A673 (cell line): Measurements from ENCODE around the gene FEV. TPM values are rescaled to one million over a fixed set of nuclear protein-coding genes. Genes with fewer than 3 reads are reported as not detected.

Experiments used
- BruUV-seq: library from RNA; stranded (reverse); fragments of 400-500 nt; replicated peaks from 2 replicates; lab custom pipeline; 2021; lab: Mats Ljungman, UMichigan
- CTCF ChIA-PET: fragments of 300-600 bp; sonication (Branson Sonifier 250); formaldehyde crosslinking; loops from one replicate; lab custom pipeline; 2022; ENCODE audit warnings: antibody characterized with exemption; lab: Charles Lee
- POLR2A ChIA-PET: fragments of 300-600 bp; sonication (Branson Sonifier 250); formaldehyde crosslinking; loops from one replicate; lab custom pipeline; 2022; ENCODE audit warnings: antibody characterized with exemption; ENCODE audit not compliant: low non-redundant PET; lab: Charles Lee
- DNase-seq: peaks from one replicate; pipeline ENCODE4 v3.0.0-alpha.2; 2015; ENCODE audit warnings: low spot score
- H3K27ac ChIP-seq: fragments of 200-600 bp; sonication (generic); 2 replicates; pipeline ENCODE4 v1.5.1; 2016; ENCODE audit warnings: mixed run types, low read depth, mild to moderate bottlenecking, mixed read lengths, antibody characterized with exemption, low read length; ENCODE audit not compliant: poor library complexity, severe bottlenecking
- H3K27me3 ChIP-seq: fragments of 200-600 bp; sonication (generic); replicated peaks from 2 replicates; pipeline ENCODE4 v1.6.1; 2017; ENCODE audit warnings: mixed run types, low read depth, mild to moderate bottlenecking, mixed read lengths, antibody characterized with exemption, low read length; ENCODE audit not compliant: insufficient read depth, poor library complexity
- H3K36me3 ChIP-seq: fragments of 200-600 bp; sonication (generic); 2 replicates; pipeline ENCODE4 v1.6.1; 2016; ENCODE audit warnings: mixed run types, mild to moderate bottlenecking, mixed read lengths, antibody characterized with exemption, low read length; ENCODE audit not compliant: insufficient read depth, poor library complexity, severe bottlenecking
- H3K4me1 ChIP-seq: fragments of 200-600 bp; sonication (generic); 2 replicates; pipeline ENCODE4 v1.6.1; 2017; ENCODE audit warnings: mixed run types, mild to moderate bottlenecking, mixed read lengths, antibody characterized with exemption, low read length; ENCODE audit not compliant: insufficient read depth, poor library complexity, severe bottlenecking
- H3K4me3 ChIP-seq: fragments of 200-600 bp; sonication (generic); 2 replicates; pipeline ENCODE4 v1.5.1; 2016; ENCODE audit warnings: low read depth, mixed run types, mild to moderate bottlenecking, mixed read lengths, low read length; ENCODE audit not compliant: poor library complexity, severe bottlenecking
- H3K9me3 ChIP-seq: fragments of 200-600 bp; sonication (generic); 2 replicates; pipeline ENCODE4 v1.6.1; 2016; ENCODE audit warnings: mixed run types, low read depth, mild to moderate bottlenecking, mixed read lengths, antibody characterized with exemption, low read length; ENCODE audit not compliant: poor library complexity, severe bottlenecking
- CTCF ChIP-seq: fragments of 300-800, 200-600 bp; sonication (generic); conservative IDR thresholded peaks from 2 replicates; pipeline ENCODE4 v1.5.1; 2017; ENCODE audit warnings: low read depth, mild to moderate bottlenecking, antibody characterized with exemption, low read length, moderate library complexity, mixed read lengths
- EZH2 ChIP-seq: fragments of 200-600 bp; sonication (generic); IDR thresholded peaks from 2 replicates; pipeline ENCODE4 v1.6.1; 2017; ENCODE audit warnings: borderline replicate concordance, low read depth, mild to moderate bottlenecking, mixed read lengths, antibody characterized with exemption, low read length; ENCODE audit not compliant: poor library complexity, severe bottlenecking
- intact Hi-C: fragments of 100-400 bp; cut with micrococcal nuclease; formaldehyde crosslinking; loops from one replicate; pipeline ENCODE4 v1.10.0; 2022; ENCODE audit not compliant: unreplicated experiment
- total RNA-seq: library from RNA; stranded (reverse); gene quantifications from 2 replicates; pipeline ENCODE4 v1.2.3, GENCODE V29; 2021

Gene FEV
- total RNA-seq, 1 experiment from 2014 or later, result 12.6 TPM

- peaks cover 29% of the 10 kb centered on the region for H3K27me3 ChIP-seq
- CTCF ChIA-PET, result interaction anchor here (0.9 kb wide), 1 partner anchor 16 kb away, joined by 7 read pairs; no protein-coding TSS in a partner anchor
- POLR2A ChIA-PET, result interaction anchor here (0.6 kb wide), 1 partner anchor 66 kb away, joined by 4 read pairs; no protein-coding TSS in a partner anchor
- no peaks in the 10 kb centered on the region for H3K9me3 ChIP-seq
- no peak overlapping the region for H3K27ac ChIP-seq
- no peak overlapping the region for H3K4me3 ChIP-seq
- TF ChIP-seq CTCF (no peak), EZH2 (no peak)
- H3K36me3 ChIP-seq, result no peaks in the 10 kb centered on the region
- BruUV-seq, result no TSS peak
- peaks cover 24% of the 10 kb centered on the region for H3K4me1 ChIP-seq
- no peak for DNase-seq
- intact Hi-C loops, result no loop called here
These were observed 20.8 kb downstream of the FEV start for GRCh38 chr2:218964041-218964771.

- POLR2A ChIA-PET, result no interaction called here
- TF ChIP-seq CTCF (no peak), EZH2 (no peak)
- no TSS peak for BruUV-seq
- H3K4me1 ChIP-seq, result peaks cover 24% of the 10 kb centered on the region
- peak overlapping the region; percentile 28 for H3K4me3 ChIP-seq
- H3K27ac ChIP-seq, result no peak overlapping the region
- no peaks in the 10 kb centered on the region for H3K36me3 ChIP-seq
- no peaks in the 10 kb centered on the region for H3K9me3 ChIP-seq
- H3K27me3 ChIP-seq, result peaks cover 29% of the 10 kb centered on the region
- intact Hi-C loops, result no loop called here
- CTCF ChIA-PET, result interaction anchor here (0.8 kb wide), 1 partner anchor 66 kb away, joined by 4 read pairs; no protein-coding TSS in a partner anchor
- DNase-seq, result no peak
These were observed 21.4 kb downstream of the FEV start for GRCh38 chr2:218963601-218964000.

GRCh38 chr2:218962859-218963492 is 22.0 kb downstream of the FEV start:
- H3K27me3 ChIP-seq, result peaks cover 29% of the 10 kb centered on the region
- H3K4me3 ChIP-seq, result peak overlapping the region; percentile 28

More at GRCh38 chr2:218962859-218963492, 22.0 kb downstream of the FEV start:
- ChIA-PET CTCF (interaction anchor here (0.8 kb wide), 1 partner anchor 67 kb away, joined by 4 read pairs; no protein-coding TSS in a partner anchor), POLR2A (no interaction called here)
- Histone ChIP-seq H3K4me1 (peaks cover 24% of the 10 kb centered on the region), H3K36me3 (no peaks in the 10 kb centered on the region), H3K27ac (no peak overlapping the region), H3K9me3 (no peaks in the 10 kb centered on the region)
- peak; percentile 74 for DNase-seq
- intact Hi-C loops, result no loop called here
- TF ChIP-seq CTCF, result no peak
- TF ChIP-seq EZH2, result no peak
- BruUV-seq, result no TSS peak
